Measurements from ENCODE around the gene MRPL14. TPM values are rescaled to one million over a fixed set of nuclear protein-coding genes. Genes with fewer than 3 reads are reported as not detected.

MRPL14 gene
- total and polyA plus RNA-seq, 9 of the 15 experiments (the other 6 are each of a cell fraction or from before 2014, with no cell fraction given): 126 to 424 (median 165) TPM

DNA sequence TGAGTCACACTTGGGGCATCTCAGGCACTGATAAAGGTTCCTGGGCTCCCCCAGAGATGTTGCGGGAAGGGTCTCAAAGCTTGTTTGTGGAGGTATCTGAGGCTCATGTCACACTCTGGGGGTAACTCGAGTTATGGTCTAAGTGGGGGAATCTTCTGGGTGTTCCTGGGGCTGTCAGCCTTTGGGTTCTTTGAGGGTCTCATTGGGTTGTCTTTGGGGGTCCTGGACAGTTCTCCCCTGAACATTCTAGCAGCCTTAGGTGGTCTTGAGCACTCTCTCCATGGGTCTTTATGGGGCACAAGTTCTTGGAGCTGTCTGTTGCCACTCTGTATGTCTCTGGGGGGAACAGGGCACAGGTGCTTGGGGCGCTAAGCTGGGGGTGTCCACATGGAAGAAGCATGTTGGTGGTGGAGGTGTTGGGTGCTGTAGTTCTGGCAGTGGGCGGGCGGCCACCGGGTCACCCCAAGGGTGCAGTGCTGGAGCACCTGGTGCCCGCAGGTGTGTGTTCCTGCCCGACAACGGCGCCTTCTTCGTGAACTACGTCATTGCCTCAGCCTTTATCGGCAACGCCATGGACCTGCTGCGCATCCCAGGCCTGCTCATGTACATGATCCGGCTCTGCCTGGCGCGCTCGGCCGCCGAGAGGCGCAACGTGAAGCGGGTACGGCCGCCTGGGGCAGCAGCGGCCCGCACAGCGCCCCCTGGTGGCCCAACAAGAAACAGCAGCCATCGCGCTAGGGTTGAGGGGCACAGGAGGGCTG, 24.3 kb upstream of the MRPL14 start (continued):
- TF ChIP-seq HNRNPUL1 (IDR thresholded peaks at IDR 0.05; ENCODE audit: low read length) (no peak), KLF1 (tag; IDR thresholded peaks at IDR 0.05) (no peak), HDAC6 (IDR thresholded peaks at IDR 0.05; ENCODE audit: low read depth, low read length) (no peak), JUND (IDR thresholded peaks at IDR 0.05; ENCODE audit: borderline replicate concordance, low read depth, low read length) (peak; percentile 50; the same call in 1 of the 2 replicates), JUND (tag; IDR thresholded peaks at IDR 0.05; ENCODE audit: borderline replicate concordance, low read depth, low read length) (peak; percentile 37; the same call in 1 of the 3 replicates), POLR2A (conservative IDR thresholded peaks at IDR 0.05) (no peak), MEIS2 (IDR thresholded peaks at IDR 0.05; ENCODE audit: partially characterized antibody) (no peak), MECOM (CRISPR knock-in tag; IDR thresholded peaks at IDR 0.05) (no peak), ZEB2 (IDR thresholded peaks at IDR 0.05) (peak; percentile 41; the same call in 1 of the 2 replicates), XRCC3 (IDR thresholded peaks at IDR 0.05) (no peak), SP2 (IDR thresholded peaks at IDR 0.05; ENCODE audit: extremely low read depth, low read depth, low read length, poor library complexity, severe bottlenecking) (no peak), SETDB1 (IDR thresholded peaks at IDR 0.05; ENCODE audit: low read length) (no peak), HMGN3 (IDR thresholded peaks at IDR 0.05; ENCODE audit: borderline replicate concordance, extremely low read depth, insufficient read length, low read depth, low read length) (peak; percentile 86), RBM39 (optimal IDR thresholded peaks at IDR 0.05; ENCODE audit: low read depth, low read length) (no peak), ZNF696 (CRISPR knock-in tag; conservative IDR thresholded peaks at IDR 0.05) (no peak), ZNF436 (CRISPR knock-in tag; IDR thresholded peaks at IDR 0.05) (no peak), ETV1 (tag; conservative IDR thresholded peaks at IDR 0.05; ENCODE audit: low read depth) (no peak), ZBTB1 (CRISPR knock-in tag; IDR thresholded peaks at IDR 0.05; ENCODE audit: borderline replicate concordance, low read depth) (no peak), GATAD2A (IDR thresholded peaks at IDR 0.05) (no peak), RUNX1 (IDR thresholded peaks at IDR 0.05; ENCODE audit: low read depth) (peak; percentile 28; the same call in 1 of the 2 replicates), SIN3B (IDR thresholded peaks at IDR 0.05; ENCODE audit: low read depth) (no peak), CHD2 (IDR thresholded peaks at IDR 0.05; ENCODE audit: low read depth, low read length) (no peak), GATA2 (CRISPR knock-in tag; IDR thresholded peaks at IDR 0.05) (no peak), POLR3G (IDR thresholded peaks at IDR 0.05; ENCODE audit: extremely low read depth, insufficient read length, insufficient replicate concordance) (no peak), RBBP5 (IDR thresholded peaks at IDR 0.05; ENCODE audit: borderline replicate concordance, insufficient read depth, low read length, poor library complexity, severe bottlenecking) (no peak), U2AF1 (optimal IDR thresholded peaks at IDR 0.05; ENCODE audit: low read depth, low read length) (no peak), ARID1B (IDR thresholded peaks at IDR 0.05) (no peak)
- TF ChIP-seq, protein P1, sequence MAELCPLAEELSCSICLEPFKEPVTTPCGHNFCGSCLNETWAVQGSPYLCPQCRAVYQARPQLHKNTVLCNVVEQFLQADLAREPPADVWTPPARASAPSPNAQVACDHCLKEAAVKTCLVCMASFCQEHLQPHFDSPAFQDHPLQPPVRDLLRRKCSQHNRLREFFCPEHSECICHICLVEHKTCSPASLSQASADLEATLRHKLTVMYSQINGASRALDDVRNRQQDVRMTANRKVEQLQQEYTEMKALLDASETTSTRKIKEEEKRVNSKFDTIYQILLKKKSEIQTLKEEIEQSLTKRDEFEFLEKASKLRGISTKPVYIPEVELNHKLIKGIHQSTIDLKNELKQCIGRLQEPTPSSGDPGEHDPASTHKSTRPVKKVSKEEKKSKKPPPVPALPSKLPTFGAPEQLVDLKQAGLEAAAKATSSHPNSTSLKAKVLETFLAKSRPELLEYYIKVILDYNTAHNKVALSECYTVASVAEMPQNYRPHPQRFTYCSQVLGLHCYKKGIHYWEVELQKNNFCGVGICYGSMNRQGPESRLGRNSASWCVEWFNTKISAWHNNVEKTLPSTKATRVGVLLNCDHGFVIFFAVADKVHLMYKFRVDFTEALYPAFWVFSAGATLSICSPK (IDR thresholded peaks at IDR 0.05; ENCODE audit: borderline replicate concordance): no peak
- TF ChIP-seq, protein P2, sequence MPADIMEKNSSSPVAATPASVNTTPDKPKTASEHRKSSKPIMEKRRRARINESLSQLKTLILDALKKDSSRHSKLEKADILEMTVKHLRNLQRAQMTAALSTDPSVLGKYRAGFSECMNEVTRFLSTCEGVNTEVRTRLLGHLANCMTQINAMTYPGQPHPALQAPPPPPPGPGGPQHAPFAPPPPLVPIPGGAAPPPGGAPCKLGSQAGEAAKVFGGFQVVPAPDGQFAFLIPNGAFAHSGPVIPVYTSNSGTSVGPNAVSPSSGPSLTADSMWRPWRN (IDR thresholded peaks at IDR 0.05; ENCODE audit: low read depth): no peak

Data from K562 (cell line).